ENCODE results near the gene PADI4. TPM values are rescaled to one million over a fixed set of nuclear protein-coding genes. Genes with fewer than 3 reads are reported as not detected.

Gene PADI4
- total and polyA plus RNA-seq, 2 of the 8 experiments (the other 6 are each of a cell fraction or from before 2014, with no cell fraction given): 0.29 TPM; not detected in 1

DNA sequence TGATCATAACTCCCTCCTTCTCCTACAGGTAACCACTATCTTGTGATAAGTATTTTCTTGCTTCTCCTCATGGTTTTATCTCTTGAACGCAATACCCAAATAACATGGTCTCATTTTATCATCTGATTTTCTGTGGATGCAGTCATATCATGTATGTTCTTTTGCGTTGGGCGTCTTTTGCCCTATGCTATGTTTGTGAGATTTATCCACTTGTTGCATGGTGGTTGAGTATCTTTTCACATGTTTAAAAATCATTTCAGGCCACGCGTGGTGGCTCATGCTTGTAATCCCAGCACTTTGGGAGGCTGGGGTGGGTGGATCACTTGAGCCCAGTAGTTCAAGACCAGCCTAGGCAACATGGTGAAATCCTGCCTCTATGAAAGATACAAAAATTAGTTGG, 43.5 kb upstream of the PADI4 start (continued):
- no peak for TF ChIP-seq MAX (IDR thresholded peaks at IDR 0.05)
- TF ChIP-seq SRF (IDR thresholded peaks at IDR 0.05; ENCODE audit: low read depth, low read length): no peak
- no peak for TF ChIP-seq CHD2 (IDR thresholded peaks at IDR 0.05; ENCODE audit: low read length)
- TF ChIP-seq HDAC6 (IDR thresholded peaks at IDR 0.05; ENCODE audit: low read depth, low read length): no peak
- TF ChIP-seq CTBP2 (IDR thresholded peaks at IDR 0.05; ENCODE audit: borderline replicate concordance, insufficient read depth, insufficient read length, low read length): no peak
- TF ChIP-seq JUND (IDR thresholded peaks at IDR 0.05; ENCODE audit: low read length): no peak

All from H1 (cell line).